Skeletal muscle satellite cell (primary cell): ENCODE results near the gene CHERP.
"Not testable (repeated sequence)": the region's sequence is repeated elsewhere in the genome, so short reads cannot be mapped to it uniquely, and the experiment has no call there.

Experiments used
- H3K27me3 ChIP-seq: 2 replicates; pipeline ENCODE4 v1.7.0; 2013; ENCODE audit warnings: low read length; ENCODE audit not compliant: control insufficient read depth, insufficient read depth
- H3K36me3 ChIP-seq: 2 replicates; pipeline ENCODE4 v1.7.0; 2013; ENCODE audit warnings: mild to moderate bottlenecking, control low read depth, low read length; ENCODE audit not compliant: insufficient read depth
- H3K4me1 ChIP-seq: 2 replicates; pipeline ENCODE4 v1.7.0; 2013; ENCODE audit warnings: low read length; ENCODE audit not compliant: control insufficient read depth, insufficient read depth
- H3K4me2 ChIP-seq: 2 replicates; pipeline ENCODE4 v1.7.0; 2013; ENCODE audit warnings: mild to moderate bottlenecking, low read length
- H3K4me3 ChIP-seq: 2 replicates; pipeline ENCODE4 v1.7.0; 2013; ENCODE audit warnings: low read length
- H3K9ac ChIP-seq: 2 replicates; pipeline ENCODE4 v1.7.0; 2013; ENCODE audit warnings: mild to moderate bottlenecking, low read depth, low read length, moderate library complexity
- H3K9me3 ChIP-seq: replicated peaks from 2 replicates; pipeline ENCODE4 v1.7.0; 2013; ENCODE audit warnings: mild to moderate bottlenecking, control low read depth, low read length

CHERP gene

DNA sequence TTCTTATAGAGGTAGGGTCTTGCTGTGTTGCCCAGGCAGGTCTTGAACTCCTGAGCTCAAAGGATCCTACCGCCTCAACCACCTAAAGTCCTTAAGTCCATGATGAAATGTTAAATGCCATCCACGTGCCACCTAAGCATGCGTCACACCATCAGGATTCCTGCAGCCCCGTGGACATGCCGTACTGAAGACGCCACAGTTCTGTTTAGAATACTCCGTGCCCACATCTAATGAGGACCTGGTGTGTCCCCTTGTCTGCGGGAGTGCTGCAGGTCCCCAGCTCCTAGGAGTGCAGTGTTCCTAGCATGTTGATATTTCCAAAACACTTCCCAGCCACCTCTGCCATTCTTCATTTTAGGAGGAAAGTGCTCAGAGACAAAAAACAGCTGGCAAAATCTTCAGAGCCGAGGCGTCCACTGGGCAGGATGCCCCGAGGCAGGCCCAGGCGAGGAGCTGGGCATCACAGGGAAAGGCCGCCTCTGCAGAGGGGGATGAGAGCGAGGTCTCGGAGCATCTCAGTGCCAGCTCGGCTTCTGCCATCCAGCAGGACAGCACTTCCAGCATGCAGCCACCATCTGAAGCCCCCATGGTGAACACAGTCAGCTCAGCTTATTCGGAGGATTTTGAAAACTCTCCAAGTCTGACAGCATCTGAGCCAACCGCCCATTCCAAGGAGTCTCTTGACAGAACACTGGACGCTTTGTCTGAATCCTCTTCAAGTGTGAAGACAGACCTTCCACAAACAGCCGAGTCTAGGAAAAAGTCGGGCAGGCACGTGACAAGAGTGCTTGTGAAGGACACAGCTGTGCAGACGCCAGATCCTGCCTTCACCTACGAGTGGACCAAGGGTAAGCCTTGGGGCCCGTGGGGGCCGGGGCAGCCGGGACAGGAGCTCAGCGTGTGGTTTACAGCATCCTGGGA lies 32.8 kb downstream of the CHERP start:
- Histone ChIP-seq H3K4me2 (no peak overlapping the region), H3K9me3 (no peaks in the 10 kb centered on the region), H3K4me1 (peaks cover 3% of the 10 kb centered on the region), H3K4me3 (no peak overlapping the region), H3K9ac (no peak overlapping the region), H3K27me3 (no peaks in the 10 kb centered on the region), H3K36me3 (peaks cover 12% of the 10 kb centered on the region)

DNA sequence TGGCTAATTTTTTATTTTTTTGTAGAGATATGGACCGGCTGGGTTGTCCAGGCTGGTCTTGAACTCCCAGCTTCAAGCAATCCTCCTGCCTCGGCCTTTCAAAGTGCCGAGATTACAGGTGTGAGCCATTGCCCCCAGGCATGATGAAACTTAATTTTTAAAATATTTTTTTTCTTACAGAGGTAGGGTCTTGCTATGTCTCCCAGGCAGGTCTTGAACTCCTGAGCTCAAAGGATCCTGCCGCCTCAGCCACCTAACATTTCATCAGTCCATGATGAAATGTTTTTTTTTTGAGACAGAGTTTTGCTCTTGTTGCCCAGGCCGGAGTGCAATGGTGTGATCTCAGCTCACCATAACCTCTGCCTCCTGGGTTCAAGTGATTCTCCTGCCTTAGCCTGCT lies 33.7 kb downstream of the CHERP start:
- Histone ChIP-seq H3K9ac (no peak overlapping the region), H3K9me3 (no peaks in the 10 kb centered on the region), H3K4me3 (no peak overlapping the region), H3K4me2 (no peak overlapping the region), H3K36me3 (peaks cover 19% of the 10 kb centered on the region), H3K27me3 (no peaks in the 10 kb centered on the region), H3K4me1 (peaks cover 3% of the 10 kb centered on the region)

GRCh38 chr19:16506961-16507360 lies 35.3 kb downstream of the CHERP start:
- peaks cover 24% of the 10 kb centered on the region for H3K36me3 ChIP-seq
- peaks cover 3% of the 10 kb centered on the region for H3K4me1 ChIP-seq
- H3K27me3 ChIP-seq = no peaks in the 10 kb centered on the region
- H3K9me3 ChIP-seq = no peaks in the 10 kb centered on the region
- H3K4me2 ChIP-seq = no peak overlapping the region
- no peak overlapping the region for H3K9ac ChIP-seq
- no peak overlapping the region for H3K4me3 ChIP-seq

DNA sequence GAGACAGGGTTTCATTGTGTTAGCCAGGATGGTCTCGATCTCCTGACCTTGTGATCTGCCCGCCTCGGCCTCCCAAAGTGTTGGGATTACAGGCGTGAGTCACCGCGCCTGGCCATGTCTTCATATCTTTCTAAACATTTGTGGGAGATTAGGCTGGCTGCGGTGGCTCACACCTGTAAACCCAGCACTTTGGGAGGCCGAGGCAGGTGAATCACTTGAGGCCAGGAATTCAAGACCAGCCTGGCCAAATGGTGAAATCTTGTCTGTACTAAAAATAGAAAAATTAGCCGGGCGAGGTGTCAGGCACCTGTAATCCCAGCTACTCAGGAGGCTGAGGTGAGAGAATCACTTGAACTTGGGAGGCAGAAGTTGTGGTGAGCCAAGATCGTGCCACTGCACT lies 36.1 kb downstream of the CHERP start:
- H3K4me1 ChIP-seq, H3K27me3 ChIP-seq, H3K9ac ChIP-seq, H3K4me2 ChIP-seq, H3K9me3 ChIP-seq, H3K4me3 ChIP-seq: not testable (repeated sequence)
- peaks cover 25% of the 10 kb centered on the region for H3K36me3 ChIP-seq

- Histone ChIP-seq H3K9me3 (no peaks in the 10 kb centered on the region), H3K4me2 (no peak overlapping the region), H3K36me3 (peaks cover 21% of the 10 kb centered on the region)
Observed at GRCh38 chr19:16504271-16504670, 38.0 kb downstream of the CHERP start.

GRCh38 chr19:16497837-16498236 lies 44.4 kb downstream of the CHERP start:
- Histone ChIP-seq H3K4me3 (no peak overlapping the region), H3K4me2 (no peak overlapping the region), H3K9me3 (no peaks in the 10 kb centered on the region), H3K9ac (no peak overlapping the region), H3K36me3 (peaks cover 8% of the 10 kb centered on the region), H3K27me3 (no peaks in the 10 kb centered on the region), H3K4me1 (peaks cover 16% of the 10 kb centered on the region)

More at GRCh38 chr19:16504271-16504670, 38.0 kb downstream of the CHERP start:
- H3K4me1 ChIP-seq = peaks cover 3% of the 10 kb centered on the region
- H3K9ac ChIP-seq = no peak overlapping the region
- no peak overlapping the region for H3K4me3 ChIP-seq
- no peaks in the 10 kb centered on the region for H3K27me3 ChIP-seq

DNA sequence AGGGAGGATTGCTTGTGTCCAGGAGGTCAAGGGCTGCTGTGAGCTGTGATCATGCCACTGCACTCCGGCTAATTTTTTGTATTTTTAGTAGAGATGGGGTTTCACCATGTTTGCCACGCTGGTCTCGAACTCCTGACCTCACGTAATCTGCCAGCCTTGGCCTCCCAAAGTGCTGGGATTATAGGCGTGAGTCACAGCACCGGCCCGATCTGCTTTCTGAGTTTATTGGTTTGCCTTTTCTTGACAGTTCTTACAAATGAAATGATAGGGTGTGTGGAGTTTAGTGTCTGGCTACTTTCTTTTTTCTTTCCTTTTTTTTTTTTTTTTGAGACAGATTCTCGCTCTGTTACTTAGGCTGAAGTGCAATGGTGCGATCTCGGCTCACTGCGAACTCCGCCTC lies 45.2 kb downstream of the CHERP start:
- no peaks in the 10 kb centered on the region for H3K9me3 ChIP-seq
- H3K4me2 ChIP-seq = peak overlapping the region; percentile 86
- peak overlapping the region; percentile 88 for H3K4me3 ChIP-seq
- peaks cover 8% of the 10 kb centered on the region for H3K36me3 ChIP-seq
- H3K27me3 ChIP-seq = no peaks in the 10 kb centered on the region
- H3K4me1 ChIP-seq = peaks cover 16% of the 10 kb centered on the region
- peak overlapping the region; percentile 77 for H3K9ac ChIP-seq

- Histone ChIP-seq H3K27me3 (no peaks in the 10 kb centered on the region), H3K4me1 (peaks cover 16% of the 10 kb centered on the region), H3K4me2 (peak overlapping the region; percentile 86), H3K4me3 (peak overlapping the region; percentile 88), H3K9me3 (no peaks in the 10 kb centered on the region), H3K36me3 (peaks cover 8% of the 10 kb centered on the region), H3K9ac (peak overlapping the region; percentile 77)
Observed at GRCh38 chr19:16496613-16496983, 45.6 kb downstream of the CHERP start.

- H3K9me3 ChIP-seq = no peaks in the 10 kb centered on the region
- peaks cover 16% of the 10 kb centered on the region for H3K4me1 ChIP-seq
- no peaks in the 10 kb centered on the region for H3K27me3 ChIP-seq
- peak within 1 kb of the TSS; percentile 88 for H3K4me3 ChIP-seq
- peak within 1 kb of the TSS; percentile 87 for H3K4me2 ChIP-seq
- H3K9ac ChIP-seq = peak within 1 kb of the TSS; percentile 77
- peaks cover 6% of the 10 kb centered on the region for H3K36me3 ChIP-seq
Observed at GRCh38 chr19:16495982-16496612, 46.1 kb downstream of the CHERP start, which contains the start of the genes C19orf44 and CALR3. Gene C19orf44 (plus strand): TSS chr19:16496394. CDS start chr19:16500793, 4,399 bp downstream. Gene CALR3 (minus strand): TSS chr19:16496167. CDS start chr19:16496129, 38 bp downstream.

DNA sequence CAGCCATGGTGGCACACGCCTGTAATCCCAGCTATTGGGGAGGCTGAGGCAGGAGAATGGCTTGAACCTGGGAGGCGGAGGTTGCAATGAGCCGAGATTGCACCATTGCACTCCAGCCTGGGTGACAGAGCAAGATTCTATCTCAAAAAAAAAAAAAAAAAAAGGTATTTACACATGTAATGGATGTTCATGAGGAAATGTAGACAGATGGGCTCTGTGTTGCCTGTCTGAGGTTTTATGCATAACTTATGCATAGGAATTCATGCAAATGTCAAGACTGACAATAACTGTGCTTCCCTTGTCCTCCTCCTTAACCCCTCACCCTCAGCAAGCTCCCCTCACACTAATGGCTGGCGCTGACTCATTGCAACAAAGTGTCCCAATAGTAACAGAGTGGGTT lies 55.8 kb downstream of the CHERP start:
- H3K4me2 ChIP-seq, H3K4me3 ChIP-seq, H3K9ac ChIP-seq, H3K9me3 ChIP-seq, H3K4me1 ChIP-seq, H3K27me3 ChIP-seq, H3K36me3 ChIP-seq: not testable (repeated sequence)

GRCh38 chr19:16482745-16483144 lies 59.5 kb downstream of the CHERP start:
- Histone ChIP-seq H3K9ac (no peak overlapping the region), H3K9me3 (no peaks in the 10 kb centered on the region), H3K36me3 (no peaks in the 10 kb centered on the region), H3K4me2 (no peak overlapping the region), H3K4me3 (no peak overlapping the region), H3K4me1 (no peaks in the 10 kb centered on the region), H3K27me3 (no peaks in the 10 kb centered on the region)
